Esophagus muscularis mucosa (tissue), 3 donors: ENCODE data around the gene SPSB1.

Experiments
- CTCF ChIP-seq, 3 experiments: fragments of 200-600 bp in 2 of 3; fragments of 450-650 bp in 1 of 3; sonication (generic) in 2 of 3; IDR thresholded peaks; one replicate each; pipeline ENCODE4 v1.5.1; 2017 to 2019; ENCODE audit warnings: antibody characterized with exemption in 3 of 3, mild to moderate bottlenecking in 2 of 3, moderate library complexity in 1 of 3
- POLR2A ChIP-seq: fragments of 450-650 bp; IDR thresholded peaks from one replicate; pipeline ENCODE4 v1.6.1; 2017; ENCODE audit warnings: antibody characterized with exemption, moderate library complexity, mild to moderate bottlenecking, low read depth
- POLR2AphosphoS5 ChIP-seq, 2 donors: sonication (generic); formaldehyde crosslinking; IDR thresholded peaks; one replicate each; pipeline ENCODE4 v1.6.1; 2017; ENCODE audit warnings: antibody characterized with exemption in 2 of 2

- no peak for TF ChIP-seq CTCF (IDR thresholded peaks at IDR 0.05)
- no peak for TF ChIP-seq POLR2A
- no peak for TF ChIP-seq POLR2AphosphoS5 (IDR thresholded peaks at IDR 0.05)
Observed at GRCh38 chr1:9404117-9404914, 111.6 kb downstream of the SPSB1 start.
